HTR-8/SVneo (cell line): ENCODE measurements around the gene ENOX1.
"Not testable (repeated sequence)": the region's sequence is repeated elsewhere in the genome, so short reads cannot be mapped to it uniquely, and the experiment has no call there.

Experiments
- DNase-seq: peaks from one replicate; pipeline ENCODE4 v3.0.0; 2011; ENCODE audit warnings: low spot score, mixed read lengths; ENCODE audit not compliant: insufficient read length
- FAIRE-seq: peaks from 2 replicates; lab custom pipeline; 2011; peaks lifted over from hg19 to GRCh38; lab: Jason Lieb, UNC

ENOX1 gene

GRCh38 chr13:43373400-43373799 is 413.4 kb downstream of the ENOX1 start:
- no peak for FAIRE-seq
- DNase-seq: no peak

GRCh38 chr13:43370842-43371241 is 415.9 kb downstream of the ENOX1 start:
- FAIRE-seq (no peak), DNase-seq (no peak)

DNA sequence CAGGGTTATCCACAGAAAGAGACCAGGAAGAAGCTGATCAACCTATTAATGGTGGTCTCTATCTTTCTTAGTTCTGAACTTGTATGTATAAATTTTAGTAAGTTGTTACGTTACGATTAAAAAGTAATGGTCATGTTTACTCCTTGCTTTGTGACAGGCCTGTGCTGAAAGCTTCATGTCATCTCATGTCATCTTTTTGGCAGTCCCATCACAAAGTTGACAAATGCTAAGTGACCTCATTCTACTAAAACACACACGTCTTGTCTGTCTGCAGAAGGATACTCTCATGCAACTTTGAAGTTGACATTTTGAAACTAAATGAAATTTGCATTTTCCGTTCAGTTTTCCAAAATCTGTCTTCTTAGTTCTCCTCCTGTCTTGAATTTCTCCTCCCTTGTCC is 417.5 kb downstream of the ENOX1 start:
- DNase-seq: no peak
- no peak for FAIRE-seq

GRCh38 chr13:43368003-43368402 is 418.8 kb downstream of the ENOX1 start:
- FAIRE-seq (no peak), DNase-seq (peak; percentile 5)

DNA sequence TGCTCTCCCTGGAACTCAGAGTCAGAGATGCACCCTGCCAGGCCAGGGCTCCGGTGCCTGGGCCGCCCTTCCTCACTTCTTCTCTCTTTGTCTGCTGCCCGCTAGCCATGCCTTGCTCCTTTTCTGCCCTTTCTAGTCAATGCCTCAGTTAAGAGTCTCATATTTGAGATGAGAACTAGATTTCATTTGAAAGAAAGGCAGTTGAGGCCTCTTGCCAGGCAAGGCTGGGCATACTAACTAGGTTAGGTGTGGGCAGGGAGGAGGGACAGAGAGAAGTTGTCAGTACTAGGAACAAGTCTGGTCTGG is 421.8 kb downstream of the ENOX1 start:
- no peak for DNase-seq
- FAIRE-seq: no peak

- FAIRE-seq: no peak
- DNase-seq: no peak
Observed at GRCh38 chr13:43364210-43365038, 422.3 kb downstream of the ENOX1 start.

- DNase-seq (no peak), FAIRE-seq (no peak)
Observed at GRCh38 chr13:43363156-43363953, 423.4 kb downstream of the ENOX1 start.

DNA sequence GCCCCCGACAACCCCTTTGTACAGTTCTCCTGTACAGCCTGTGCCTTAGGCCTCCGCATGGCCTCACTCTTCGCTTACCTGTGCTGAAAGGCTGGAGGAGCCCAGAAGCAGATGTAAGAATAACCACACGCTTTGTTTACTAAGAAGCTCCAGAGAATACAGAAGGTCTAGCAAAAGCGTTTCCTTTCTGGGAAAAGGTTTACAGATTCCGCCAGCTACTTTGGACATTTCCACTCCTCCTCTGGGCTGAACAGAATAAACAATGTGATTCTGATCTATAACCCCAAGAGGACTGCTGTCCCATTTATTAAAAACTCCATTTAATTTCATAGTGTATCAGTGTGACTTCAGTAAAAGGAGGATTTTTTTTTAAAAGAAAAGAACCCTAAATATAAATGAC is 424.2 kb downstream of the ENOX1 start:
- FAIRE-seq (no peak), DNase-seq (no peak)

- FAIRE-seq (no peak), DNase-seq (no peak)
Observed at GRCh38 chr13:43360892-43361610, 425.7 kb downstream of the ENOX1 start.

DNA sequence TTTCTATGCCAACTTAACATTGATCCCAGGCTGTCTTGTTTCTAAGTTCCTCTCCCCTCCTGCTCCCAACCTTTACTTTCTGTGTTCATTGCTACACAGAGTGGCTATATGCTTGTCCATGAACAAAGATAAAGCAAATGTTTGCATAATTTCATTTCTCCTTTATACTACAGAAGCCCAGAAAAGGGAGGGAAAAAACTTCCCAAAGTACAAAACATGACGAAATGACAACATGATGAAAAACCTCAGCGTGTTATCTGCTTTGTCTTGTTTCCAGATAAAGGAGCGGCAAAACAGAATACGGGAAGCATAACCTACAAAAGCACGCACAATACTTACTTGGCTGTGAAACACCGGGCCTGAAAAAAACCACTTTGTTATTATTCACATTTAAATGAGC is 426.6 kb downstream of the ENOX1 start:
- DNase-seq: no peak
- no peak for FAIRE-seq

DNA sequence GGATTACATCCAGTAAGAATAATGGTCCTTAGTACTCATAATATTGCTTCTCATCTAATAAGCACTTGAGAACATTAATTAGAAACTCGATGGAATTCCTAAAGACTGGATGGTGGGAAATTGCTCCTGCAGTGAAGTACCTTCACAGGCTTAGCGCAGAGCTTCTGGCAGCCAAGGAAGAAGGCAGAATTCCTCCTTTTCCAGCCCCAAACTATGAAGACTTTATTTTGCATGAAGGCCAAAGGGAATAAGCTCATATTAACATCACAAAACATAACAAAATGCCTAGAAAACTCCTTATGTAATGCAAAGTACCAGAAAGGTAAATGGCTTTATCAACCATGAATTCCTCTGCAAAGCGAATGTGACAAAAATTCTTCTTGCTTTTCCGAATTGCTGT is 427.2 kb downstream of the ENOX1 start:
- no peak for DNase-seq

DNA sequence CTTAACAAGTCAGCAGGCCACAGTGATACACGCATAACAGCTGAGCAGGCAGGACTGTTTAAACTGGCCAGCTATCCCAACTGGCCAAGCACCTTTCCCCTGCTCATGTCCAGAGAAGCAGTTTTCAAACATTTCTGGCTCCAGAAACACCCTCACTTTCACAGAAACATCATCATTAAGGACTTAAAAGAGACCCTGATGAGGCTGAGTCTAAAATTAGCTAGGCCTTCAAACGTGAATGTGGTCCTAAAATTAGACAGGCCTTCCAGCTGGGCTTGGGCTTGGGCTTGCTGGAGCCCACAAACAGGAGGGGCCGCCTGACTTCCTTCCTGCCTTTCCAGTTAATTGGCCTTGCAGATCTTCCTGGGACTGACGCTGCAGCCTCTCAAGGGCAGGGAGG is 429.2 kb downstream of the ENOX1 start:
- no peak for DNase-seq
- FAIRE-seq: no peak

More for the DNA sequence above, 427.2 kb downstream of the ENOX1 start:
- no peak for FAIRE-seq

- FAIRE-seq (no peak), DNase-seq (no peak)
Observed at GRCh38 chr13:43356567-43356966, 430.2 kb downstream of the ENOX1 start.

GRCh38 chr13:43355774-43356173 is 431.0 kb downstream of the ENOX1 start:
- no peak for FAIRE-seq

DNA sequence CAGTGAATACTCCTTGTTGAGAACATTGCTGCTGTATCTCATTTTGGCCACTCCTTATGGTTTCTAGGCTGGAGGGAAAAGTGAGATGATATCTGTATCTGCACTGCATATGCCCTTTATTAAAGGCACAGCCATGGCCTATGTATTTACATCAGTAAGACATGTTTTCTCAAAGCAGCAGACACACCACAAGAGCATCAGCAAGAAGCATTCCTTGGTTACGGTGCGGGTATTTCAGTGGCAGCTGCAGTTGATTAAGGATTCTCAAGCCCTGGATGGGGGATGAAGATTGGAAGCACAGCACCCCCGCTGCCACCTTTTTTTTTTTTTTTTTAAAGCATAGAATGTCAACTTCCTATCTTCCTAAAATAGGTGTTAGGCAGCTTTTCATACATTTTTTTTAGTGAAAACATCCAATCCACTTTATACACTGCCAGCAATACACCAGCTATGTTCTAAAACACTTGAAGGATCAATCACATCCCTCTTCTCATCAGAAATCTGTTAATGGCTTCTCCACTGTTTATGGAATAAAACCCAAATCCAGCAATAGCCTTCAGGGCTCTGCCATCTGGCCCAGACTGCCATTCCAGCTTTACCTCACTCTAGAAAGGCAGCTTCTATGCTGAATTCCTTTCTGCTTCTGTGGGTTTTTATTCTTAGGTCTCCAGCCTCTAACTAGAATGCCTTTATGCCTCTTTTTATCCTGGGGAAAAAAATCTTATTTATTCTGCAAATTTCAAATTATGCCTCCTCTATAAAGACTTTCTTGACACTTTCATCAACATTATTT is 432.4 kb downstream of the ENOX1 start:
- DNase-seq (no peak), FAIRE-seq (no peak)

More at GRCh38 chr13:43355774-43356173, 431.0 kb downstream of the ENOX1 start:
- no peak for DNase-seq

GRCh38 chr13:43353631-43354030 is 433.1 kb downstream of the ENOX1 start:
- no peak for FAIRE-seq

DNA sequence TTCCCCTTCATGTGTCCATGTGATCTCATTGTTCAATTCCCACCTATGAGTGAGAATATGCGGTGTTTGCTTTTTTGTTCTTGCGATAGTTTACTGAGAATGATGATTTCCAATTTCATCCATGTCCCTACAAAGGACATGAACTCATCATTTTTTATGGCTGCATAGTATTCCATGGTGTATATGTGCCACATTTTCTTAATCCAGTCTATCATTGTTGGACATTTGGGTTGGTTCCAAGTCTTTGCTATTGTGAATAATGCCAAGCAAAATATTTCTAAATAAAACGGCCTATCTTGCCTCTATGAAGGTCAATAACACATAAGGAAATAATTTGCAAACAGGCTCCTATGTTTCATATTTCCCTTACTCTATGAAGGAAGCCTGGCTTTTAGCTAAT is 435.2 kb downstream of the ENOX1 start:
- FAIRE-seq: not testable (repeated sequence)

More at GRCh38 chr13:43353631-43354030, 433.1 kb downstream of the ENOX1 start:
- DNase-seq: no peak

DNA sequence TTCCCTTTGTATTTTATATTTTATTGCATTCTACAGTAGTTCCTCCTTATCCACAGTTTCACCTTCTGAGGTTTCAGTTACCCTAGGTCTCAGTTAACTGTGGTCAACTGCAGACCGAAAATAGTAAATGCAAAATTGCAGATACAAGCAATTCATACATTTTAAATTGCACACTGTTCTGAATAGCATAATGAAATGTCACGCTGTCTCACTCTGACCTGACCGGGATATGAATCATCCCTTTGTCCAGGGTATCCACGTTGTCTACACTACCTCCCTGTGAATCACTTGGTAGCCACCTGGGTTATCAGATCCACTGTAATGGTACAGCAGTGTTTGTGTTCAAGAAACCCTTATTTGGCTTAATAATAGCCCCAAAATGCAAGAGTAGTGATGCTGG is 438.4 kb downstream of the ENOX1 start:
- DNase-seq (no peak), FAIRE-seq (no peak)

More for the DNA sequence above, 435.2 kb downstream of the ENOX1 start:
- not testable (repeated sequence) for DNase-seq

DNA sequence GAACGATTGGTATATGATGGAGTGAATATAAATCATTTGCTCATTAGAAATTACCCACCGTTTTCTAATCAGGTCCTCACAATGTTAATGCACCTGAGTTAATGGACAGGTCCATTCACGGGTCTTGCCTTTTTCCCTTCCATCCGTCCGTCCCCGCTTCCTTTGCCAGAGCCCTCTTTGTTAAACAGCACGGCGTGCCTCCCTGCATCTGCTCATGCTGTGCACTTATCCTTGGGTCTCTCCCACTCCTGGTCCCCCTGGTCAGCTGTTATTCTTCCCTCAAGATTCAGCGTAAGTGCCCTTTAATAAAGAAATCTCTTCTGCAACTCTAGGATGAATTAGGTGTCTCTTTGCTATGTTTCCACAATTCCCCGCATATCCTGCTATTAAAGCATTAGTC is 438.9 kb downstream of the ENOX1 start:
- DNase-seq (no peak), FAIRE-seq (no peak)

DNA sequence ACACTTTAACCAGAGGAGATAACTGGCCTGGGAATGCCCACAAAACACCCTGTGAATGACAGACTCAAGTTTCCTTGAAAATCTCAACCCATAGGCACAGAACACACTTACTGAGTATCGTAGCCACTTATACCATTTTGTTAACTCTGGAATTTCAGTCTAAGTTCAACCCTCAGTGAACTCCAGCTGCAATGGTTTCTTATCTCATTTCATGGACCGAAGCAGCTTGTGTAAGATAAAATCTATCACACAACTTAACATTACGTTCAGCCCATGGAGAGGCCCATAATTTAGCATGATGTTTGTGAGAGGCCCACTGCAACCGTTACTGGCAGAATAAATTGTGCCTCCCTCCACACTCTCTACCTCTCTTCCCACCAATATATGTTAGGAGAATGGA is 440.3 kb downstream of the ENOX1 start:
- DNase-seq: no peak
- FAIRE-seq: no peak
